GM19463 (cell line): ENCODE results near the gene APOO.
"Not testable (repeated sequence)": the region's sequence is repeated elsewhere in the genome, so short reads cannot be mapped to it uniquely, and the experiment has no call there.

Source experiments
- ATAC-seq: cut with Tn5 transposase; IDR thresholded peaks from one replicate; pipeline ENCODE4 v1.9.1; 2021; ENCODE audit warnings: mild to moderate bottlenecking, moderate library complexity; ENCODE audit not compliant: unreplicated experiment

The APOO gene

DNA sequence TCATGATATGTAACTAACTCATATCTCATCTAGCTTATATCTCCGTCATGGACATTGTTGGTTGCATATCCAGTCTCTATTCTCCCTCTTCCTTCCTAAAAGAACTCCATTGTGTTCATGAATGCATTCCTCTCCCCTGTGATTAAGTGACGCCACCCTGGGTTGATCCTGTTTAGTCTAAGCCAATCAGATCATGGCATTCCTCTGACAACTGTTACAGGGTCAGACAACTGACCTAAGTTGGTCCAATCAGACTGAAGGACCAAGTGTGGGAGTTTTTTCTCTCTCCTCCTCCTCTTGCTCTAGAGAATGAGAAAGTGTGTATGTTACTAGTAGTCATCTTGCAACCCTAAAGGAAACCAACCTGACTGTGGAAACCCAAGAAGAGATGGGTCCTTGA is 3.6 kb downstream of the APOO start:
- ATAC-seq: no peak

DNA sequence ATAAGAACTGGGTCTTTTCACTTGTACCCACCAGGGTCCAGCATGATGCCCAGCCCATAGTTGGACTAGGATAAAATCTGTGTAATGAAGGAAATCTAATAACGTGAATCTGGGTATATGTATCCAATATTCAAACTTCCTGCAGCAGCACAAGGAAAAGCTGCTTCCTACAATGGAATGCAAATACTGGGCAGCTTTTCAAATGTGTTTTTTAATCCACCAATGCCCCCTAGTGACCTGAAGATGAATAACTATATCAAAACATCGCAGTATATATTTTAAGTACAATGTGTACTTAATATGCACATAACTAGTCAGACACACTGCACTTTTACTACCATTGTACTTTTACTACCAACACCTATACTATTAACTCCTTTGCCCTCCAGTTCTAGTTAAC is 5.3 kb downstream of the APOO start:
- no peak for ATAC-seq

DNA sequence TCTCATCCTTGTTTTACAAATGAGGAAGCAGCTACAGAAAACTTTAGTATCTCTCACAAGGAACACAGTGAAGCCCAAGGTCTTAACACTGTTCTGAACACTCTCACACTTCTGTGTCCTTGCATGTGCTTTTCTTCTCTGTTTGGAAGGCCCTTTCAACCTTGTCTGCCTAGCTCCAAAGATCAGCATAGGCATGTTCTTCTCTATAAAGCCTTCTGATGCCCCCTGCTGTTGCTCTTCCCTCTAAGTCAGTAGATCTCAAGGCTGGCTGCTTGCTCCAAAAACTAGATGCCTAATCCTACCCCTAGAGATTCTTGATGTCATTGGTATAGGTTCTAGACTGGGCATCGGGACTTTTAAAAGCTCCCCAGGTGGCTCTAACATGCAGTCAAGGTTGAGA is 5.9 kb downstream of the APOO start:
- ATAC-seq: peak; percentile 68

DNA sequence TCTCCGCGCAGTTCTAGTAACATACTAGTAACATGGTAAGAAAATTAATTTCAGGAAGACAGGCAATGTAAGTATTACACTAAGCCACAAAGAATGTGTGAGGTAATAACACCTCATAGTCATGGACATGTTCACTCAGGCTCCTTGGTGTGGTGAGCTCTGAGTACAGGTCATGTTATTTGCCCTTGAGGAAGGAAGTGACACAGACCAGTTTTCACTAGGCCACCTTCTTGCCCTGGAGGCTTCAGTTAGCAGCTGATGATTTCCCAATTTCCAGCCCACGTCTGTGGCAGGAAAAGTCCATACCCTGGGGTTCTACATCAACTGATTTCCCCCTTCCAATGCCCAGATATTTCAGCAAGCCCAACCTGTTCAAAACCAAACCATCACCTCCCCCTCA is 6.7 kb downstream of the APOO start:
- no peak for ATAC-seq

DNA sequence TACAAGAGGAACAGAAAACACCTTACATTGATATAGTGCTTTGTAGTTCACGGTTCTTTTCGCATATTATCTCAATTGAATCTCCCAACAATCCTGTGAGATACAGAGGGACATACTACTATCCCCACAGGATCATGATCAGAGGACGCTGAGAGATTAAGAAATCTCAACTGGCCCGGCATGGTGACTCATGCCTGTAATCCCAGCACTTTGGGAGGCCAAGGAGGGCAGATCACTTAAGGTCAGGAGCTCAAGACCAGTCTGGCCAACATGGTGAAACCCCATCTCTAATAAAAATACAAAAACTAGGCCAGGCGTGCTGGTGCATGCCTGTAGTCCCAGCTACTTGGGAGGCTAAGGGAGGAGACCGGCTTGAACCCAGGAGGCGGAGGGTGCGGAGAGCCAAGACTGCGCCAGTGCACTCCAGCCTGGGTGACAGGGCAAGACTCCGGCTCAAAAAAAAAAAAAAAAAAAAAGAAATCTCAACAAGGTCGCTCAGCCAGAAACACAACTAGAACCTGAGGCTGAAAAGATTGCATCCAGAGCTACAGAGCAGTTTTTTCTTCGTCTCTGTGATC is 7.4 kb downstream of the APOO start:
- ATAC-seq: no peak

DNA sequence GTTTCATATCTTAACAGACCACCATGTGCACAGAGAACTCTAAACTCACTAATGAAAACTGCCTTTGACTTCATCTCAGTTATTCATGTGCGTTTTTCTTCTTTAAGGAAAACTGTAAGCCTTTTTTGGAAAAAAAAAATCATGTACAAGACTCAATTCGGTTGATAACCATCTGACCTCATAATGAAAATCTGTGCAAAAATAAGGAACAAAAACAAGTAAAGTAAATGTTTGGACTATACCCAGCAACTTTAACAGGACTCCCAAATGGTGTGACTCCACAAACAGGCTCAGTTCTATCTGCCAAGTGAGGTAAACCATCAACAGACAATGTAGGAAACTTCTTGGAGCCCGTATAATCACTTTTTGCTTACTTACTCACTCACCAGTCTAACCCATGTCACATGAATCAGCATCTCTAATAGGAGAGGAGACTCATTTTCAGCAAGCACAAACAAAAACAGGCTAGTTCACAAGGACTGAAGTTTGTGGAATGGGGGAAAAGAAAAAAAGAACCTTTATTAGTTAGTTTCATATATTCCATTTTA is 9.3 kb downstream of the APOO start:
- ATAC-seq: no peak

DNA sequence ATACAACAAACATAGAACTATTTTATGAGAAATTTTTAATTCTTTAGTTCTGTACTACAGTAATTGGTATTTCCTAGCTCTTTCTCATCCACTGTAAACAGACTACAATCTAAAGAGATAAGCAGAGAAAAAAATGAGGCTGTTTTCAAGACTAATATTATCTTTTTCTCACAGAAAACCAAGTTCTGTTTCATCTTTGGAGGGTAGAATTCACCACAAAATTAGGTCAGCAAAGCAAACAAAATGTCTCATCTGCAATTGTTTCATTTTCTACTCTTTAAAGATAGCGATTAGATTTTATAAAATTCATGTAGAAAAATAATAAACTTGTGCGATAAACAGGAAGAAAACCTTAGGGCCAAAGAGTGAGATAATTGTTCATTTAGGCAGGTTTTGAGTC is 10.8 kb downstream of the APOO start:
- no peak for ATAC-seq

DNA sequence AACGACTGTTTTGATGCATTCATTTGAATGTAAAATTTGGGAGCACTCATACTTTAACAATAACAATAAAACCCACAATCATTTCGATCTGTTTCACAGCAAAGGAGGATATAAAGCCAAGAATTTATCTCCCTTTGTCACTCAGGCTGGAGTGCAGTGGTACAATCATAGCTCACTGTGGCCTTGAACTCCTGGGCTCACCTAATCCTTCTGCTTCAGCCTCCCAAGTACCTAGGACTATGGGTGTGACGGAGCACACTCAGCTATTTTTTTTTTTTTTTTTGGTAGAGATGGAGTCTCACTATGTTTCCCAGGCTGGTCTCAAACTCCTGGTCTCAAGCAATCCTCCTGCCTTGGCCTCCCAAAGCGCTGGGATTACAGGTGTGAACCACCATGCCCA is 11.2 kb downstream of the APOO start:
- not testable (repeated sequence) for ATAC-seq

DNA sequence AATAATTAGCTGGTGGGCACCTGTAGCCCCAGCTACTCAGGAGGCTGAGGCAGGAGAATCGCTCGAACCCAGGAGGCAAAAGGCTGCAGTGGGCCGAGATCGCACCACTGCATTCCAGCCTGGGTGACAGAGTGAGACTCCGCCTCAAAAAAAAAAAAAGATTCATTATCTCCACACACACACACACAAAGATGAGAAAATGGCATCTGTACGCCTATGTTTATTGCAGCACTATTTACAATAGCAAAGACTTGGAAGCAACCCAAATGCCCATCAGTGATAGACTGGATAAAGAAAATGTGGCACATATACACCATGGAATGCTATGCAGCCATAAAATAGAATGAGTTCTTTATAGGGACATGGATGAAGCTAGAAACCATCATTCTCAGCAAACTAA is 12.7 kb downstream of the APOO start:
- not testable (repeated sequence) for ATAC-seq

DNA sequence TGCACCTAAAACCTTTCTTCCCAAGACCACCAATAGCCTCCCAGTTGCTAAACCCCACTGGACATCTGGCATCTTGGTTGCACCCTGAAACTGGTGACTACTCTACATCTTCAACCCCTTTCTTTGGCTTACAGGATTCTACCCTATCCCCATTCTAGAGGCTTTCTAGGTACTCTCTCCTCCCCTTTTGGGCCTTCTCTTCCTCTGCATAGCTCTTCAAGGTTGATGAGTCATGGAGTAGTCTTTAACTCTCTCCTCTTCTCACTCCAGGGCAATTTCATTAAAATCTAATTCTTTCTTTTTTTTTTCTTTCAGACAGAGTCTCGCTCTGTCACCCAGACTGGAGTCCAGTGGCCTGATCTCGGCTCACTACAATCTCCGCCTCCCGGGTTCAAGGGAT is 16.8 kb downstream of the APOO start:
- ATAC-seq: no peak

DNA sequence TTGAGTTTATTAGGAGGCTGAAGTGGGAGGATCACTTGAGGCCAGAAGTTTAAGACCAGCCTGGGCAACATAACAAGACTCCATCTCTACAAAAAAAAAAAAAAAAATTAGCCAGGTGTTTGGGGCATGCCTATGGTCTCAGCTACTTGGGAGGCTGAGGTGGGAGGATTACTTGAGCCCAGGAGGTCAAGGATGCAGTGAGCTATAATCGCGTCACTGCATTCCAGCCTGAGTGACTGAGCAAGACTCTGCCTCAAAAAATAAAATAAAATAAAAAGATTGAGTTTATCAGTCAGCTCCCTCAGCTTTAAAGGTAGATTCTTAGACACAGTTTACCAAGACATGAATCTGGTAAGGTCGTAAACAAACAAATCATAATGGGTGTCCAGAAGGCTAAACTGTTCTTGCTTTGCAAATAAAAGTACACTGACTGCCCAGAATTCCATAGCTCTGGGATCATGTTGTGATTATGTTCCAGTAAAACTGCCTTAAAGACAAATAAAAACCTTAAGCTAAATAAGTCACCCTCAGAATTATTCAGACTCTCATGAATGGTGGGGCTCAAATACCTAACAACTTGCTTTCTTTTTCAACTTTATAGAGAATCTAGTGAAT is 18.7 kb downstream of the APOO start:
- ATAC-seq: no peak

DNA sequence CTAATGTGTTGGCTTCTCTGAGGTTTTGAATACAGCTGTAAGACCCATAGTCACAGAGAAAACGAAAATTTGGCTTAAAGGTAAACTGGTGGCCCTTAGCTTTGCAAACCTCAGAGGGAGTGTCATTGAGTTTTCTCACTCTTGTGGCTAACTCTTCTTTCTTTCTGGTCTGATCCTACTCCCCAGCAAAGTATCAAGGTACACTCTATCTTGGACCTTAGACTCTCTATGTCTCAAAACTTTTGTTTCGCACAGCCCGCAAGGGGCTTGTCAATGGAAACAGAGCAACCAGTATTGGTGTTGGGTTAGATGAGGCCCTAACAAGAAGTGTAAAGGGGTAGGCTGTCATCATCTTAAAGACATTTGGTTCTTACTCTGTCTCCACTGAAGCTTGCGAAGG is 19.8 kb downstream of the APOO start:
- no peak for ATAC-seq

DNA sequence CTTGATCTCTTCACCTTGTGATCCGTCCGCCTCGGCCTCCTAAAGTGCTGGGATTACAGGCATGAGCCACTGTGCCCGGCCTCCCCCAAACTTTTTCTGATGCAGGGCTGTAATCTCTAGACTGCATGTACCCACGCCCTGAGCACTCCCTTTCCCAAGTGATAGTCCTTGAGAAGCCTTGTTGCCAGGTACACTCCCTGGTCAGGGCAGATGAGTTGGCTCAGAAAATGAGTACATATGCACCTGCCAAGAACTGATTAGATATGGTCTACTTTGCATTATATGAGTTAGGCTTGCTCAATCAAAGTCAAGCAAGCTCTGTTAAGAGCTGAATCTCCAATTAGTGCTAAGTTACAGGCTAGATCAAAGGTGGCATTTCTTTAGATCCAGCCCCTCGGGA is 20.3 kb downstream of the APOO start:
- ATAC-seq: no peak

DNA sequence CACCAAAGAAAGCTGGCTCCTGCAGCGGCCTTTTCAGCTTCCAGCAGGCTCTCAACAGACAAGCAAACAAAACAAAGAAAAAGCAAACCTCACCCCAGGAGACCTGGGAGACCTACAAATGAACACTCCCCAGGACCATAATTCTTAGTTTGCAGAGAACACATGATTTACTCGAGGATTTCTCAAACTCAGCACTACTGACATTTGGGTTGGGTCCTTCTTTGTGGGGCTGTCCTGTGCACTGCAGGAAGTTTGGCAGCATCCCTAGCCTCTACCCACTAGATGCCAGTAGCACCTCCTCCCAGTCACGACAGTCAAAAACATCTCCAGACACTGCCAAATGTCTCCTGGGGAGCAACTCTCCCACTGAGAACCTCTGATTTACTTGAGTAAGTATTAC is 21.9 kb downstream of the APOO start:
- ATAC-seq: no peak

DNA sequence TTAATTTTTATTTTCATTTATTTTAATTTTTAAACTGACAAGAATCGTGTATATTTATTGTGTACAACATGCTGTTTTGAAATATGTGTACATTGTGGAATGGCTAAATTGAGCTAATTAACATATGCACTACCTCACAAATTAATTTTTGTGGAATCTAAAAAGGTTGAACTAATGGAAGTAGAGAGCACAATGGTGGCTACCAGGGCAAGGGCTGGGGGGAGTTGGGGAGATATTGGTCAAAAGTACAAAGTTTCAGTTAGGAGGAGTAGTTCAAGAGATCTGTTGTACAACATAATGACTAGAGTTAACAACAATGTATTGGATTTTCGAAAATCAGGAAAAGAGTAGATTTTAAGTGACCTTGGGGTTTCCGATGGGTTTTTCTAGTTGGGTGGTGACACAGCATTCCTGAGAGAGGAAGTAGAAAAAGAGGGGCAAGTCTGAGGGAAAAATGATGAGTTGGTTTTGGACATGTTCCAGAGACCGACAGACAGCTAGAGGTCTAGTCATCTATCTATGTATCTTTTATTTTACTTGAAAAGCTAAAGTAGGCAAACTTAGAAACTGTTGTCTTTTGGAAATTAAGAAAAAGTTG is 23.2 kb downstream of the APOO start:
- ATAC-seq: no peak

DNA sequence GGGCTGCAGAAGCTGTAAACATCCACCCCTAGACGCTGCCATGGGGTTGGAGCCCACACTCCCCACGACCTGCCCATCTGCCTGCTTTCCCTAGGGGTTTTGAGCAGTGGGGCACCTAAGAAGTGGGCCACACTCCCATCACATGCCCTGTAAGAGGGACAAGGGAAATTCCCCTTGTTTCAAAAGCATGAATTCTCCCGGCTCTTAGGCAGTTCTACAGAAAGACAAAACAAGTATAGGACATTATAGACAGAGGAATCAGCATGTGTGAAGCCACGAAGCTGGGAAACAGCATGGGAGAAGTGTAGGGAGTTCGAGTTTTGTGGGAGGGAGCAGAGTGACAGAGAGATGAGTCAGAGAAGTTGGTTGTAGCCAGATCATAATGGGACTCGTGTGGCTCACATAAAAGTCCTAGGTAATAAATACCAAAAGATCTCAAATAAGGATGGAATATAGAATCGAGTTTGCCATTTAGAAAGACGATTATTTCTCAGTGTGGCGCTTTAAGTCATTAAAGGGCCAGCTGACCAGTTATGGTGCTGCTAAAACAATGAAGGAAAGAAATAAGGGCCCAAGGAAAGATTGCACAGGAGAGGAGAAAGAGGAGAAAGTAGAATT is 23.9 kb downstream of the APOO start:
- no peak for ATAC-seq

DNA sequence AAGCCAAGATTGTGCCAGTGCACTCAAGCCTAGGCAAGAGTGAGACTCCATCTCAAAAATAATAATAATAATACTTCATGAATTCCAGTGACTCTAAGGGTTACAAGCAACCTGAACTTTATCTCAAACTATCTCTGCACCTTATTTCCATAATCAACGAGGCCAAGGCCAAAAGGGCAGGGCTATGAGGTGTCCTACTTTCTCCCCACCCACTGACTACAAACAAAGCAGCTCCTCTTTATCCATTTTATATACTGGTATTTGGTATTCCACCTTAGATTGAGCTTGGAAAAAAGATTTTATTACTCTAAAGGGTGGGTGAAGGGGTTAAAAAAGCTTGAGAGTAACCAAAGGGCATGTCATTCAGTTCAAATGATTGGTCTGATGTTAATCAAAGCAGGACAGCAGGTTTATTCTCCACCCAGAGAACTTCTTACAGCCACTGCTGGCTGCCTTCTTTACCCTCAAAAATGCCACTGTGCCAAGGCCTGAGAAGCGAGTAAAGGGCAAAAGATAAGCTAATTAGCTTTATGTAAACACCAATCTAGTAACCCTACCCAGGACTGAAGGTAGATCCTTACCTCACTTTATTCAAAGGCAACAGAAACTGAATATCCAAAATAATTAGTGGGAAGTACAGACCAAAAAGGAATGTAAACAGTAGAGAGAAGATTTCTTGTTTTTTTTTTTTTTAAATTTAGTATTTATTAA is 28.2 kb downstream of the APOO start:
- no peak for ATAC-seq

DNA sequence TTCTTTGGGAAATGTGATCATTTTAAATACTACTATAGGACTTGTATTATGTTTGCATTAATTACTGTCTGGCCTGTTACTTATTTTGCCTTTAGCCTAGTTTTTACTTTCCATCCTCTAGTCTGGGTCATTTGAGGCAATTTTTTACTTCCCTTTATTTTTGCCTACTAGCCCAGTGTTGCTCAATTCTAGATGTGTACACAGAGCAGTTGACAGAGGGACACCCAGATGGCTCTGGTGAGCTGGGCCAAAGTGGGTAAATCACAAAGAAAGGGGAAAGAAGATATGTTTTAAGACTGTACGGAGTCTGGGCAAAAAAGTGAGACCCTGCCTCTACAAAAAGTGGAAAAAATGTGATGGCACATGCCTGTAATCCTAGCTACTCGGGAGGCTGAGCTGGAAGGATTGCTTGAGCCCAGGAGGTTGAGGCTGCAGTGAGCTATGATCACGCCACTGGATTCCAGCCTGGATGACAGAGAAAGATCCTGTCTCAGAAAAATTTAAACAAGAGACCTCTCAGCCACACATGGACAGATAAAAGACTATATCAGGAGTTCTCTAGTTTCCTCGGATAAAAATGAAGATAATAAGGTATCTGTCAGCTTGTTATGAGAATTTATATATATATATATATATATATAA is 35.7 kb downstream of the APOO start:
- no peak for ATAC-seq

DNA sequence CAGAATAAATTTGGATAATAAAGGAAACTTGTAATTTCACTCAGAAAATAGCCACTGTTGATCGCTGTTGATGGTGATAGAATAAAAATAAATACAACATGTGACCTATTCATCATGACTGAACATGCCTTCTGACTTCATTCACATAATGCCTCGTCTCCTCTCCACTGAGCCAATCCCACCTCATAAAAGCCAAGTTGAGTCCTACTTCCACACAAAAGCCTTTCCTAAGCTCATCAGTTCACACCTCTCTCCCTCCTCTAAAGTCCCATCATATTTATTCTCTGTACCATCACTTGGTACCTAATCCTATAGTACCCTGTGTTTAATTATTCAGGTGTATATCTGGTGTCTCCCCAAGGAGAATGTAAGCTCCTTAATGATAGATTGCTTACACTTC is 37.7 kb downstream of the APOO start:
- no peak for ATAC-seq

DNA sequence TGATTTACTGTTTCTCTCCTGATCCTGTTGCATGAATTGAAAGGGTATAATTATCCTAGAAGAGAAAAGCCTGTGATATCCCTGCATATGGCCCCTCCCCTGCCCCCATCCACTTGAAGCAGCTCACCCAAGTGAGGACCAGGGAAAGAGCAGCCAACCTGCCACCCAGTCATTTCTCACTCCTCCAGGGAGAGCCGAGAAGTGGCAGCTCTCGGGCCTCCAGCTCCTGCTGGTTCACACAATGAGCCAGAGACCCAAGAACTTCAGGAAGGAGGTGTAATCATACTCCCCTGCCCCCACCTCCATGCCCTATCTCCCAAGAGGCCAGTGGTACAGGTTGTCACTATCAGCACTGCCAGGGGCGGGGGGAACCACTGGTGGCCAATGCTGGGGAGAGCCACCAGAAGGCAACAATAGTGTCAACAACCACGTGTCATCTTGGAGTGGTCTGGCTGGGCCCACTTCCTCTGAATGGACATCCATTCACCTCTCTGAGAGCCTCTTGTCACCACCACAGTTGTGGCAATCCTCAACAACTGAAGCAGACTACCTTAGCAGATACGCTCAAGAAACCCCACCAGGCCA is 42.9 kb downstream of the APOO start:
- ATAC-seq: no peak

DNA sequence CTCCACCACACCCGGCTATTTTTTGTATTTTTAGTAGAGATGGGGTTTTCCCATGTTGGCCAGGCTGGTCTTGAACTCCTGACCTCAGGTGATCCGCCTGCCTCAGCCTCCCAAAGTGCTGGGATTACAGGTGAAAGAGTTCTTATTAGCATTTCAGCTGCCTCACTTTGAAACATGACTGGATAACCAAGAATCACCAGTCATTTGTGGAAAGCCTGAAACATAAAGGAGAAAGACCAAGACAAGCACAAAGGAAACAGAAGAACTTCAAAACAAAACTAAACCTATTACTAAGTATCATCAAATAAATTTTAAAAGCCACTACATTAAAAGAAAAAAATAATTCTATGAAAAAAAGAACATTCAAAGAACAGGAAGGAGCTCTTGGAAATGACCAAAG is 45.8 kb downstream of the APOO start:
- ATAC-seq: not testable (repeated sequence)
